Dedifferentiated amniotic fluid mesenchymal stem cell (primary cell): ENCODE data around the gene USB1.

Experiments used
- DNase-seq: peaks from one replicate; pipeline ENCODE4 v3.0.0-alpha.2; 2016; ENCODE audit errors: extremely low spot score

Gene USB1

GRCh38 chr16:58048494-58049231, 47.5 kb downstream of the USB1 start:
- no peak for DNase-seq

GRCh38 chr16:58049232-58050185, 48.3 kb downstream of the USB1 start:
- no peak for DNase-seq

- no peak for DNase-seq
Measured at GRCh38 chr16:58051296-58051695, 50.1 kb downstream of the USB1 start.

GRCh38 chr16:58051821-58052603, 50.8 kb downstream of the USB1 start:
- DNase-seq: no peak

- no peak for DNase-seq
Measured at GRCh38 chr16:58053682-58054005, 52.4 kb downstream of the USB1 start.

GRCh38 chr16:58054289-58054688, 53.1 kb downstream of the USB1 start:
- no peak for DNase-seq

GRCh38 chr16:58056580-58056979, 55.4 kb downstream of the USB1 start:
- DNase-seq: no peak

GRCh38 chr16:58057121-58057520, 55.9 kb downstream of the USB1 start:
- no peak for DNase-seq

GRCh38 chr16:58057784-58058183, 56.6 kb downstream of the USB1 start:
- no peak for DNase-seq

GRCh38 chr16:58062821-58063220, 61.6 kb downstream of the USB1 start:
- DNase-seq: no peak

- no peak for DNase-seq
Measured at GRCh38 chr16:58063377-58064076, 62.3 kb downstream of the USB1 start.

GRCh38 chr16:58070585-58070984, 69.4 kb downstream of the USB1 start:
- DNase-seq: no peak
